Upper lobe of right lung (tissue), 1 donor: ENCODE results near the gene TM9SF4. TPM values are rescaled to one million over a fixed set of nuclear protein-coding genes. Genes with fewer than 3 reads are reported as not detected.

ENCODE experiments used
- ATAC-seq: fragments of 200-7000 bp; cut with Tn5 transposase; one replicate; pipeline ENCODE4 v1.9.1; 2020; ENCODE audit warnings: mild to moderate bottlenecking, moderate library complexity
- DNase-seq: peaks from one replicate; pipeline ENCODE4 v3.0.0-alpha.2; 2020
- H3K27ac ChIP-seq: fragments of 200-600 bp; one replicate; pipeline ENCODE4 v1.8.0; 2022
- H3K27me3 ChIP-seq: fragments of 200-600 bp; one replicate; pipeline ENCODE4 v1.8.0; 2022; ENCODE audit warnings: mild to moderate bottlenecking
- H3K36me3 ChIP-seq: fragments of 200-600 bp; one replicate; pipeline ENCODE4 v1.8.0; 2022
- H3K4me1 ChIP-seq: fragments of 200-600 bp; one replicate; pipeline ENCODE4 v1.8.0; 2022
- H3K4me3 ChIP-seq: fragments of 200-600 bp; one replicate; pipeline ENCODE4 v1.8.0; 2022; ENCODE audit warnings: mild to moderate bottlenecking
- H3K9me3 ChIP-seq: fragments of 200-600 bp; one replicate; pipeline ENCODE4 v1.8.0; 2022
- intact Hi-C: fragments of 100-400 bp; cut with DNase I; formaldehyde crosslinking; loops from one replicate; pipeline ENCODE4 v1.11.0; 2022
- total RNA-seq: library from RNA; stranded (reverse); fragmentation: NEBNext Ultra II Directional; extraction: Animal tissue kit (Norgen Biotek cat#: 25700); gene quantifications from one replicate; pipeline ENCODE4 v1.2.1, GENCODE V29; 2021
- TF ChIP-seq, protein P1 (sequence below): fragments of 200-600 bp; IDR thresholded peaks from one replicate; pipeline ENCODE4 v1.8.0; 2022; ENCODE audit warnings: antibody characterized with exemption
- donor health status: DM: no; HTN: yes; CAD: no; lungs with severe emphysema.

TM9SF4 gene
- total RNA-seq, 1 donor from 2014 or later, result 49.2 TPM

DNA sequence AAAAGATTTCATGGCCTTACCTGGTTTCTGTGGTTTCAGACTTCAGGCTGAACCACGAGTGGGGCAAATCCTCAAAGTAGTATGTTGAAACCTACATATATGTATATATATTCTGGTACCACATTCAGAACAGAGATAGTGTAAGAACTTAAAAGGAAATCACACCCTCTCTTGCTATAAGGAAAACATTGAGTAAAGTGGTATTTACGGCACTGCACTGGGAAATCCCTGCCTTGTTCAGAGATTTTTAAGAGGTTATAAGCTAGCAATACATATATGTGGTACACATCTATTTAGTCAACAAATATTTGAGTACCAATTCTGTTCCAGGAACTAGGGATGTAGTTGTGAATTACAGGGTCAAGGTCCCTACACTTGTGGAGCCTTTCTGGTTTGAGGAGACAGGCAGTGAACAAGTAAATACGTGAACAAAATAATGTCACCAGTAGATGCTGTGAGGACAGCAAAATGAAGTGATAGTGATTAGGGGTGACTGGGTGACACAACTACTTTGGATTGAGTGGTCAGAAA, 1.7 kb downstream of the TM9SF4 start:
- H3K4me3 ChIP-seq, result no peak overlapping the region
- intact Hi-C loops, result no loop called here
- no peak overlapping the region for H3K27ac ChIP-seq
- H3K36me3 ChIP-seq, result peaks cover 9% of the 10 kb centered on the region
- ATAC-seq (no peak), DNase-seq (no peak)
- H3K9me3 ChIP-seq, result no peaks in the 10 kb centered on the region
- no peaks in the 10 kb centered on the region for H3K27me3 ChIP-seq
- H3K4me1 ChIP-seq, result peaks cover 30% of the 10 kb centered on the region
- TF ChIP-seq, protein P1, sequence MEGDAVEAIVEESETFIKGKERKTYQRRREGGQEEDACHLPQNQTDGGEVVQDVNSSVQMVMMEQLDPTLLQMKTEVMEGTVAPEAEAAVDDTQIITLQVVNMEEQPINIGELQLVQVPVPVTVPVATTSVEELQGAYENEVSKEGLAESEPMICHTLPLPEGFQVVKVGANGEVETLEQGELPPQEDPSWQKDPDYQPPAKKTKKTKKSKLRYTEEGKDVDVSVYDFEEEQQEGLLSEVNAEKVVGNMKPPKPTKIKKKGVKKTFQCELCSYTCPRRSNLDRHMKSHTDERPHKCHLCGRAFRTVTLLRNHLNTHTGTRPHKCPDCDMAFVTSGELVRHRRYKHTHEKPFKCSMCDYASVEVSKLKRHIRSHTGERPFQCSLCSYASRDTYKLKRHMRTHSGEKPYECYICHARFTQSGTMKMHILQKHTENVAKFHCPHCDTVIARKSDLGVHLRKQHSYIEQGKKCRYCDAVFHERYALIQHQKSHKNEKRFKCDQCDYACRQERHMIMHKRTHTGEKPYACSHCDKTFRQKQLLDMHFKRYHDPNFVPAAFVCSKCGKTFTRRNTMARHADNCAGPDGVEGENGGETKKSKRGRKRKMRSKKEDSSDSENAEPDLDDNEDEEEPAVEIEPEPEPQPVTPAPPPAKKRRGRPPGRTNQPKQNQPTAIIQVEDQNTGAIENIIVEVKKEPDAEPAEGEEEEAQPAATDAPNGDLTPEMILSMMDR, result no peak

DNA sequence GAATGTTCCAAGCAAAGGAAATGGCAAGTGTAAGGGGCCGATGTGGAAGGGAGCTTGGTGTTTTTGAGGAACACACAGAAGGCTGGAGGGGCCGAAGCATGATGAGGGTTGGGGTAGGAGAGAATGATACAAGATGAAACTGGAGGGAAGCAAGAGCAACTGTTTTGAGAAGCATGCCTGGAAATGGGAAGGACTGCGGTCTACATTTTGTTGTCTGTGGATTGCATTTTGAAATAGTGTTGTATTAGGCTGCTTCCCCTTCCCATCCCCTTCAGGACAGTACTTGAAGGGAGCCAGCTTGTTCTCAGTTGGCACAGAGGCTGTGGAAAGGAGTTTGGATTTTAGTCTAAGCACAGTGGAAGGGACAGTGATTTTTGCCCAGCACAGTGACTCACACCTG, 2.2 kb downstream of the TM9SF4 start:
- DNase-seq (no peak), ATAC-seq (peak; percentile 31)
- TF ChIP-seq, protein P1, result no peak
- H3K27ac ChIP-seq, result no peak overlapping the region
- peaks cover 9% of the 10 kb centered on the region for H3K36me3 ChIP-seq
- H3K9me3 ChIP-seq, result no peaks in the 10 kb centered on the region
- intact Hi-C loops, result no loop called here
- no peak overlapping the region for H3K4me3 ChIP-seq
- peaks cover 30% of the 10 kb centered on the region for H3K4me1 ChIP-seq
- H3K27me3 ChIP-seq, result no peaks in the 10 kb centered on the region

DNA sequence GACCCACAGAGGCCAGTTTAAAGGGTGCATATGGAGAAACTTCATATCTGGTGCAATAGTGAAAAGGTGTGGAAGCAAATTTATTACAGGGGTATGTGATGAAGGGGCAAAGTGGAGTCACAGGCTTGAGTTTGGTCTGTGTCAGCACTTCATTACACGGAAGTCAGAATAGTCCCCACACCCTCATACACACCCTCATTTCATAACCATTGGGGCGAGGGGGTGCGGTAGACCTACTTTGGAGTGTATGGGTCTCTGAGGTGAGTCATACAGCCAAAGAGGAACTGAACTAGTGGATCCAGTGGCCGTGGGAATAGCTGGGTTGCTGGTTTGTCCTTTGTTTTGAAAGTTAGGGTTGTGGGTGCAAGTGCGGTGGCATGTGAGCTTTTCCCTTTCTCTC, 3.3 kb downstream of the TM9SF4 start:
- peak; percentile 82 for ATAC-seq
- H3K36me3 ChIP-seq, result peaks cover 9% of the 10 kb centered on the region
- H3K27ac ChIP-seq, result no peak overlapping the region
- peak; percentile 68 for DNase-seq
- no peaks in the 10 kb centered on the region for H3K27me3 ChIP-seq
- TF ChIP-seq, protein P1, result no peak
- H3K4me3 ChIP-seq, result no peak overlapping the region
- H3K9me3 ChIP-seq, result no peaks in the 10 kb centered on the region
- intact Hi-C loops, result no loop called here
- H3K4me1 ChIP-seq, result peaks cover 40% of the 10 kb centered on the region

DNA sequence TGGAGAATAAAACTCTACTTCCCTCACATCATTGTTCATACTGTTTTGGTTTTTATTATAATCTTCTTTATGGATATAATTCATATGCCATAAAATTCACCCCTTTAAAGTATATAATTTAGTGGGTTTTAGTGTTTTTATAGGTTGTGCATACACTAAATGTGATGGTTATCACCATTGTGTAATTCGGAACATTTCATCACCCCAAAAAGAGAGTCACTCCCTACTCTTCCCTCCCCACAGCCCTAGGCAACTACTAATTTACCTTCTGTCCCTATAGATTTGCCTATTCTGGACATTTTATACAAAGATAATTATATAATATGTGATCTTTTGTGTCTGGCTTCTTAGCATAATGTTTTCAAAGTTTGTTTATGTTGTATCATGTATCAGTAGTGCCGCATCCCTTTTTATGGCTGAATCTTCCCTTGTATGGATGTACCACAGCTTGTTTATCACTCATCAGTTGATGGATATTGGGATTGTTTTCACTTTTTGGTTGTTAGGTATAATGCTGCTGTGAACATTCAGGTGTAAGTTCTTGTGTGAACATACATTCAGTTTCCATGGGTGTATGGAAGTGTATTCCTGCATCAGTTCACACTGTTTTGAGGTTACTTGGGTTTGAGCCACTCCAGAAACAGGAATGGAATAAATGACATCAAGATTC, 4.2 kb downstream of the TM9SF4 start:
- peaks cover 9% of the 10 kb centered on the region for H3K36me3 ChIP-seq
- H3K27ac ChIP-seq, result no peak overlapping the region
- H3K4me3 ChIP-seq, result no peak overlapping the region
- ATAC-seq, result no peak
- TF ChIP-seq, protein P1, result no peak
- intact Hi-C loops, result no loop called here
- H3K9me3 ChIP-seq, result no peaks in the 10 kb centered on the region
- DNase-seq, result no peak
- H3K4me1 ChIP-seq, result peaks cover 40% of the 10 kb centered on the region
- no peaks in the 10 kb centered on the region for H3K27me3 ChIP-seq

DNA sequence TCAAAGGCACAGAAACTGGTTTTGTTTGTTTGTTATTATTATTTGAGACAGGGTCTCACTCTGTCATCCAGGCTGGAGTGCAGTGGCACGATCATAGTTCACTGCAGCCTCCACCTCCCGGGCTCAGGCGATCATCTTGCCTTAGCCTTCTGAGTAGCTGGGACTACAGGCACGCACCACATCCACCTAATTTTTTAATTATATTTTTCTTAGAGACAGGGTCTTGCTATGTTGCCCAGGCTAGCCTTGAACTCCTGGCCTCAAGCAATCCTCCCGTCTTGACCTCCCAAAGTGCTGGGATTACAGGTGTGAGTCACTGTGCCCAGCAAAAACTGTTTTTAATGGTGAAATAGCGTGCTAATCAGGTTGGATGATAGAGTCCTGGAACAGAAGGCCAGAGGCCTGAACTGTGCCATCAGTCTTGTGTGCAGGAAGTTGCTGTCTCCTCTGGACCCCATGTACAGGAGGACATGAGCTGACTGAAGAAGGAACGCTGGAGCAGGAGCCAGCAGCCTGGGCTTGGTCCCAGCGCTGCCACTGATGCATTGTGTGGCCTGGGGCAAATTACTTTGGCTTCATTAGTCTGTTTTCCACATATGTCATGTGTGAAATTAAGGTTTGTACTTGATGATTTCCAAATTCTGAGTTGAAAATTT, 4.9 kb downstream of the TM9SF4 start:
- TF ChIP-seq, protein P1, result no peak
- H3K36me3 ChIP-seq, result peaks cover 9% of the 10 kb centered on the region
- H3K4me1 ChIP-seq, result peaks cover 40% of the 10 kb centered on the region
- intact Hi-C loops, result no loop called here
- H3K9me3 ChIP-seq, result no peaks in the 10 kb centered on the region
- H3K27me3 ChIP-seq, result no peaks in the 10 kb centered on the region
- DNase-seq (no peak), ATAC-seq (no peak)
- H3K27ac ChIP-seq, result no peak overlapping the region
- no peak overlapping the region for H3K4me3 ChIP-seq
